Spleen (tissue), 11 donors: Measurements from ENCODE around the gene WDR74. TPM values are rescaled to one million over a fixed set of nuclear protein-coding genes. Genes with fewer than 3 reads are reported as not detected.
"Not testable (repeated sequence)": the region's sequence is repeated elsewhere in the genome, so short reads cannot be mapped to it uniquely, and the experiment has no call there.

Experiments used
- DNase-seq: peaks from one replicate; pipeline ENCODE4 v3.0.0-alpha.2; 2020
- H3K27ac ChIP-seq, 8 donors: fragments of 200-600 bp; sonication (generic) in 7 of 8; 1 replicate in 4 of 8; 2 replicates in 4 of 8; pipeline versions ENCODE4 v1.5.0 to v1.8.0; 2016 to 2021; ENCODE audit warnings: inconsistent platforms in 4 of 8, mild to moderate bottlenecking in 4 of 8, moderate library complexity in 1 of 8
- H3K27me3 ChIP-seq, 7 donors: fragments of 200-600 bp; sonication (generic) in 6 of 7; replicated peaks in 1 of 7; 1 replicate in 4 of 7; 2 replicates in 3 of 7; pipeline versions ENCODE4 v1.5.0 to v1.8.0; 2016 to 2021; ENCODE audit warnings: inconsistent platforms in 3 of 7, mild to moderate bottlenecking in 1 of 7
- H3K36me3 ChIP-seq, 6 donors: fragments of 200-600 bp; sonication (generic) in 5 of 6; 1 replicate in 4 of 6; 2 replicates in 2 of 6; pipeline versions ENCODE4 v1.5.0 to v1.8.0; 2016 to 2021; ENCODE audit warnings: inconsistent platforms in 2 of 6
- H3K4me1 ChIP-seq, 6 donors: fragments of 200-600 bp; sonication (generic) in 5 of 6; 1 replicate in 3 of 6; 2 replicates in 3 of 6; pipeline versions ENCODE4 v1.5.0 to v1.8.0; 2016 to 2021; ENCODE audit warnings: inconsistent platforms in 3 of 6
- H3K4me3 ChIP-seq, 8 donors: fragments of 200-600 bp; sonication (generic) in 7 of 8; 1 replicate in 4 of 8; 2 replicates in 4 of 8; pipeline versions ENCODE4 v1.5.0 to v1.8.0; 2016 to 2021; ENCODE audit warnings: inconsistent platforms in 4 of 8, mild to moderate bottlenecking in 4 of 8, moderate library complexity in 2 of 8
- H3K9me3 ChIP-seq, 8 donors: fragments of 200-600 bp; sonication (generic) in 7 of 8; 1 replicate in 4 of 8; 2 replicates in 4 of 8; pipeline versions ENCODE4 v1.5.0 to v1.8.0; 2016 to 2021; ENCODE audit warnings: inconsistent platforms in 4 of 8
- CTCF ChIP-seq, 11 experiments: fragments of 200-600 bp in 7 of 11; fragments of 450-650 bp in 4 of 11; sonication (generic) in 4 of 11; IDR thresholded peaks in 8 of 11; conservative IDR thresholded peaks in 3 of 11; 1 replicate in 7 of 11; 2 replicates in 4 of 11; pipeline versions ENCODE4 v1.4.0 to v1.8.0; 2016 to 2021; ENCODE audit warnings: antibody characterized with exemption in 11 of 11, inconsistent platforms in 4 of 11, mild to moderate bottlenecking in 1 of 11
- POLR2A ChIP-seq, 3 donors: fragments of 450-650 bp; IDR thresholded peaks; one replicate each; pipeline ENCODE4 v1.5.1; 2017; ENCODE audit warnings: antibody characterized with exemption in 3 of 3, mild to moderate bottlenecking in 1 of 3
- POLR2AphosphoS5 ChIP-seq, 3 donors: sonication (generic); formaldehyde crosslinking; IDR thresholded peaks; one replicate each; pipeline ENCODE4 v1.5.1; 2017; ENCODE audit warnings: antibody characterized with exemption in 3 of 3
- WGBS, 5 donors: extraction: QIAGEN DNeasy Blood & Tissue Kit in 3 of 5; methylation state at CpG; one replicate each; pipeline versions ENCODE4 v1.1.5 to v1.1.7; 2013 to 2018; 5-methylcytosine and 5-hydroxymethylcytosine counted together
- intact Hi-C: fragments of 100-400 bp; cut with DNase I; formaldehyde crosslinking; loops from one replicate; pipeline ENCODE4 v1.15.0; 2023; ENCODE audit warnings: low total_unique reads
- polyA plus RNA-seq, 3 donors: library from polyadenylated mRNA; stranded (reverse); fragments of 200-250 nt; gene quantifications; one replicate each; pipeline ENCODE4 v1.2.1, GENCODE V29; 2013
- total RNA-seq, 7 donors: library from RNA; depleted of rRNA in 3 of 7; stranded (reverse); fragments of >200 nt in 3 of 7; fragmentation: NEBNext Ultra II Directional in 4 of 7; extraction: Animal tissue kit (Norgen Biotek cat#: 25700) in 4 of 7; gene quantifications; one replicate each; pipeline versions ENCODE4 v1.1.0 to v1.2.1, GENCODE V29; 2016 to 2021
- donor health status: healthy with polysubstance abuse.
- donor health status: DM: no; HTN: no; CAD: no; lungs with moderate emphysema.
- donor health status: DM: no; HTN: no; CAD: no.
- donor health status: Bipolar disorder and iron deficiency.
- donor health status: healthy.
- donor health status: DM: no; HTN: no; CAD: no.
- donor health status: DM: yes; HTN: yes; CAD: no.

WDR74 gene
- total and polyA plus RNA-seq, 10 donors = 29.0 to 66.2 (median 50.1) TPM

GRCh38 chr11:62830904-62831519, 8.4 kb downstream of the WDR74 start:
- no peaks in the 10 kb centered on the region for H3K27me3 ChIP-seq
- no peak for TF ChIP-seq POLR2A (IDR thresholded peaks at IDR 0.05)
- TF ChIP-seq CTCF (IDR thresholded peaks at IDR 0.05 in 8 of 11, conservative IDR thresholded peaks at IDR 0.05 in 3 of 11) = no peak
- TF ChIP-seq POLR2AphosphoS5 (IDR thresholded peaks at IDR 0.05) = no peak
- peaks cover 22 to 79% (median 59%) of the 10 kb centered on the region in 6 donors for H3K4me1 ChIP-seq
- peak overlapping the region; percentile 90 to 99 (median 96) for H3K27ac ChIP-seq
- H3K9me3 ChIP-seq = no peaks in the 10 kb centered on the region
- peak overlapping the region; percentile 56 to 92 (median 74) for H3K4me3 ChIP-seq
- peak; percentile 82 for DNase-seq
- intact Hi-C loops = no loop called here
- 0 to 2% (median 1%) methylated on average over 24 to 33 of the region's 33 CpGs for WGBS, 5 donors
- H3K36me3 ChIP-seq = peaks cover 0 to 72% (median 45%) of the 10 kb centered on the region in 6 donors

GRCh38 chr11:62828130-62828529, 11.3 kb downstream of the WDR74 start:
- H3K27ac ChIP-seq, H3K4me3 ChIP-seq, H3K9me3 ChIP-seq, intact Hi-C loops, H3K27me3 ChIP-seq: not testable (repeated sequence)
- Histone ChIP-seq H3K4me1 (peaks cover 18 to 50% (median 40%) of the 10 kb centered on the region in 6 donors), H3K36me3 (peaks cover 10 to 73% (median 51%) of the 10 kb centered on the region in 6 donors)
- peak; percentile 41 for DNase-seq
- 90 to 98% (median 96%) methylated on average over 8 of the region's 8 CpGs for WGBS, 5 donors

- TF ChIP-seq CTCF (IDR thresholded peaks at IDR 0.05 in 8 of 11, conservative IDR thresholded peaks at IDR 0.05 in 3 of 11) (no peak), POLR2A (IDR thresholded peaks at IDR 0.05) (no peak), POLR2AphosphoS5 (IDR thresholded peaks at IDR 0.05) (no peak)
- H3K27me3 ChIP-seq = no peaks in the 10 kb centered on the region
- 95 to 100% (median 96%) methylated on average over 3 of the region's 3 CpGs for WGBS, 5 donors
- no peaks in the 10 kb centered on the region for H3K9me3 ChIP-seq
- no peak for DNase-seq
- intact Hi-C loops = no loop called here
- no peak overlapping the region for H3K4me3 ChIP-seq
- peaks cover 0 to 17% (median 9%) of the 10 kb centered on the region in 6 donors for H3K4me1 ChIP-seq
- H3K27ac ChIP-seq = no peak overlapping the region
- peaks cover 11 to 100% (median 91%) of the 10 kb centered on the region in 6 donors for H3K36me3 ChIP-seq
These were observed 15.7 kb downstream of the WDR74 start for GRCh38 chr11:62823677-62824076.

GRCh38 chr11:62817129-62817528, 22.3 kb downstream of the WDR74 start:
- TF ChIP-seq CTCF (IDR thresholded peaks at IDR 0.05 in 8 of 11, conservative IDR thresholded peaks at IDR 0.05 in 3 of 11) (no peak), POLR2AphosphoS5 (IDR thresholded peaks at IDR 0.05) (no peak), POLR2A (IDR thresholded peaks at IDR 0.05) (no peak)
- intact Hi-C loops = no loop called here
- peak overlapping the region in 7 of 8 donors; percentile 52 to 86 (median 78) for H3K27ac ChIP-seq
- H3K9me3 ChIP-seq = no peaks in the 10 kb centered on the region
- no peak overlapping the region for H3K4me3 ChIP-seq
- no peak for DNase-seq
- no peaks in the 10 kb centered on the region for H3K27me3 ChIP-seq
- peaks cover 0 to 100% (median 45%) of the 10 kb centered on the region in 6 donors for H3K36me3 ChIP-seq
- H3K4me1 ChIP-seq = peaks cover 0 to 20% (median 0%) of the 10 kb centered on the region in 6 donors
- WGBS, 5 donors = 72 to 90% (median 82%) methylated on average over 4 of the region's 4 CpGs
